Stimulated activated CD4-positive, alpha-beta T cell treated with anti-CD3 and anti-CD28 coated beads, Interleukin-1b, Interleukin-23, amount 100 ng/mL, for 4 hours (primary cell): ENCODE data around the gene HOXB6.

Experiments
- DNase-seq, 2 donors: peaks; one replicate each; pipeline ENCODE4 v3.0.0-alpha.2; 2020; ENCODE audit warnings: low read depth in 2 of 2

The HOXB6 gene

DNA sequence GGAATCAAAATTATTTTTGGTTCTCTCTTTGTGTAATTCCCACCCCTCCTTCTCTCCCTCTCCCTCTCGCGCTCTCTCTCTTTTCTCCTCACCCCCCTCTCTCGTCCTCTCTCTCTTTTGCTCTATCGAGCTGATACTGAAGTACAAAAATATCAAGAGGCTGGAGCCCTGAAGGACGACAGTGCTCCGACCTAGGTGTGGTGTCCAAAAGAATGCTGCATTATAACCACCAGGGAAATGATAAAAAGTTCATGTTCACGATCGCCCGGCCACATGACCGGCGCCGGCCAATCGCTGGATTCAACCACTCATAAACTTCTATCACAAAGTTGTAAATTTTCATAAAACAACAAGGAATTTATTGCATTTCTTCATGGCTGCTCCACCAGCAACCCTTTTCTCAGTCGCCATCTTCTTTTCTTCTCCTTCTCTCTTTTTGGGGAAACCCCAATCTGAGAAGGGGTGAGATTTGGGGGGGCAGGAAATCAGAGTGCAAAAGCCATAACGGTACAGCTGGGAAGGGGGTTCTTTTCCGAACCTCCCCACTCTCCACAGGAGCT lies at the start of gene HOXB6:
Gene HOXB6 (minus strand): TSS at position 217 of the 560 bp plus-strand sequence. CDS start 6,836 bp downstream, outside the sequence.
- no peak for DNase-seq

DNA sequence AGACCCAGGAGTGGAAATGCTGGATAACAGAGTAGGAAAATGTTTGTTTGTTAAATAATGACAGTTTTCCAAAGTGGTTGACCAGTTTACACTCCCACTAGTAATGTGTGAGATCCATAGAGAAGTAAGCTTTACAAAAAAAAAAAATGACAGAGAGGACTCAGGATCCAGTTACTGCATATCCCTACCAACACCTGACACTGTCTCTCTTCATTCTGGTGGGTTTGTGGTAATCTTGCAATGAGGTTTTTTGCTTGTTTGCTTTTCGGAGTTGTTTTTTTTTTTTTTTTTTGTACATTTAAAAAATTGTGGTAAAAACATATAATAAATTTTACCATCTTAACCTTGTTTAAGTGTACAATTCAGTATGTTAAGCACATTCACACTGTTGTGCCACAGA lies 45.0 kb upstream of the HOXB6 start:
- no peak for DNase-seq

DNA sequence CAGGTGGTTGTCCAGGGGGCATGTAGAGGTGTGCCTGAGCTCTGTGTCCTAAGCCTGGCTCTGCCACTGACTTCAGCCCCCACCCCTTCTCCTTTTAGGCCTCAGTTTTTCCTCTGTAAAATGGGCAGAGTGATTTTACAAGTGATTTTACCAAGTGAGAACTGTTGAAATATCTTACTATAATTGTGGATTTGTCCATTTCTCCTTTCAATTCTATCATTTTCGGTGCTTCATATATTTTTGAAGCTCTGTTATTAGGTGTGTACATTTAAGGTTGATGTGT lies 43.1 kb upstream of the HOXB6 start:
- no peak for DNase-seq

DNA sequence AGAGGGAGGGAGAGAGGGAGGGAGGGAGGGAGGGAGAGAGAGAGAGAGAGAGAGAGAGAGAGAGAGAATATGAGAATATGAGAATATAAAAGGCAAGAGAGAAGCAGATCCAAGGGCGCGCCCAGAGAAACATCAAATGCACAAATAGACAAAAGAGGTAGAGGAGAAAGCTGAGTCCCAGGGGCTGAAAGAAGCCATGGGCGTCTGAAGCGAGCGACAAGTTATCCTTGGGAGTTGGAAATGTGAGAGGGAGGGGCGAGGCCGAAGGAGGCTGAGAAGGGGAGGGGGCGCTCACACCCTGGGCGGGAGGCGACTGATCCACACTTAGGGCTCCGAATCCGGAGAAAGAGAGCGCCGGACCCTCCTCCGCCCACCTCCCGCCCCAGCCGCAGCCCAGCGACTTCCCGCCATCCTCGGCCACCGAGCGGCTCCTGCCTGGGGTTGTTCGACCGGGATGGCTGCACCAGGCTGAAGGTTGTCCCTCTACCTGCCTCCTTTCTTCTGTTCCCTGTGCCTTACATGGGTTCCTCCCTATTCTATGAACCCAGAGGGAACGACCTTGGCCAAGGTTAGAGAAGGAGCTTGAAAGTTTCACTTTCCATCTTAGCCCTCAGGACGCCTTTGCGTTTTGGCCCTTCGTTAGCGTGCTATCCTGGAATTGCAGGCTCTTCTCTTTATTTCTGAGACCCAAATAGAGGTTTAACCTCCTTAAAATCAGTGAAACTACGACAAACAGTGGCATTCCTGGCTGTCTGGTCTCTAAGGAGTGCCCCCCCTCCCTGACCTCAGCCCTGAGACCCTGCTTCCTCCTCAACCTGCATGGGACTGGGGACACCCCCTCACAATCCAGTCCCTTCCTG lies 42.5 kb upstream of the HOXB6 start:
- DNase-seq = no peak

DNA sequence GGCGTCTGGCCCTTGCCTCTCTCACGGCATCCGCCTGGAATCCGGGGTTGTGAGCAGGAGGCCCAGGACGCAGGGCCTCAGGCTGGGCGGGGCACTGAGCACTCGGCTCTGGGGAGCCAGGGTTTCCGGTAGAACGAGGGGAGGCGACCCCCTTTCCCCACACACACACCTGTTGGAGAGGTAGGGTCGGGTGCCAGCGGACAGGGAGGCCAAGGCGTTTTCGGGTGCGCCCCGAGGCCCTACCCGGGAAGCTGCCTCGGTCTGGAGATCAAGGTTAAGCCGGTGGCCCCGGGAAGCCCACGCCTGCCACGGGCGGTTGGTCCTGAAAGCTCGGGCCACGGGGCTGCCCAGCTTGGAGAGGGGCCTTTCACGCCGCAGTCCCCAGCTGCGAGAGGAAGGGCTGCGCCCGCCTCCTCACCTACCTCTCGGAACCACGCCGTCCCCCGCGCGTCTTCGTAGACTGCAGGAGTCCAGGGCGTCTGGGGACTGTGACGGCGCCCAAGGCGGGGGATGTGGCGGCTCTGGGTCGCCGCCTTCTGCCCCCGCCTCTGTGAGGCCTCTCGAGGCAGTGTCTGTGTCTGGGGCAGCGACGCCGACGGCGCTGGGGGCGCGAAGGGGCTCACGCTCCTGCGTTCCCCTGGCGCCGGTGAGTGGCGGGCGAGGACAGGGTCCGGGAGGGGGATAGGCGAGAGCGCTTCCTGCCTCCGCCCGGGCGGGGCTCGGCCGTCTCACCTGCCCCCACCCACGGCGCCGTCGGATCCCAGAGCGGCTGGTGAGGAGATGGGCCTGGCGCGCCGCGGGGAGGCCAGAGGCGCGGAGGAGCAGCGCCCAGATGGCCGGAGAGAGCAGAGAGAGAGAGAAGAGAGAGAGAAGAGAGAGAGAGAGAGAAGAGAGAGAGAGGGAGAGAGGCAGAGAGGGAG lies 41.7 kb upstream of the HOXB6 start:
- DNase-seq = peak in 1 of 2 donors; percentile 12

DNA sequence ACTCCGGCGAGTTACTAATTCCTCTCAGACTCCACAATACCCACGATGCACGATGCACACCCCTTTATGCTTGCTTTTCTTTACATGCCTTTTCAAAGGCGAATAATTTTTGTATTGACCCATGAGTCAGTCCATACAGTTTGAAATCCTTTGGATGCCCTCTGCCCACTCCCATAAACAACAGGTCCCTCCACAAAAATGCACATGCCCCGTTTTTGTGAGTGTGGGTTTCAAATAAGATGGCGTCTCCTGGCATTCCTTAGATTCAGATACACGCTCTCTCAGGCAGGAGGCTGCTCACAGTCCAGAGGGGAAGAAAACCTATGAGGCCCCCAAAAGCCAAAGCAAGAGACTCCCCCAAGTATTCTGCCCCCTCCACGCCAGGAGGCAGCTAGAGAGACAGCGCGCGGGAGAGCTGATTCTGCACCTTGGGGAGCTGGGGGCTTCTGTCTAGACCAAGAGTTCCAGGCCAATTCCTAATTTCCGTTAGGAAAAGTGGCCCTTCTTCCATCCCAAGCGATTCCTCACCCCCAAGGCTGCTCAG lies 40.9 kb upstream of the HOXB6 start:
- DNase-seq = no peak

DNA sequence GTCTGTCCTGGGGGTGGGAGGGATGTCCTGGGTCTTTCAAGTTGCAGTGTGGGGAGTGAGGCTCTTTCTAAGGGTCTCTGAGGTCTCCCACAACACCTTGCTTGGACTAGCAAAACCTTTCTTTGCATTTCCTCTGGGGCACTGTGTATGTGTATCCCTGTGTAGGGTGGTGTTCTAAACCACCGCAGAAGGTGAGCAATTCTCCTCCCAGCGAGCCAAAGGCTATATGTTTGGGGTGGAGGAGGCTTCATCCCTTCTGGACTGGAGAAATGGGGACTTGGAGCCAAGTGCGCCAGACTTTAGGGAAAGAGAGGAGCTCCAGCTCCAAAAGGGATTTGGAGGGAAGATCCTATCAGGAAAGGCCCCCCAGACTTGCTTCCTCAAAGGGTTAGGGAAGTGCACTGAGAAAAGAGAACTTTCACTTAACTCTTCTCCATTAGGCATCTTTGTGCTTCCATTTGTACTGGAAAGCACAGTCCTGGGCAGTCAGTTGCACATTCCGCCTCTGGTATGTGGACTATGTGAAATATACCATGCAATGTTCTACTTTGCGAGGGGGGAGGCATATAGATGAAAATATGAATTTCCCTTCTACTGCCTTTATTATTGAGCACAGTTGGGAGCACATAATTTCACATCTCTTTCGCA lies 40.2 kb upstream of the HOXB6 start:
- no peak for DNase-seq

DNA sequence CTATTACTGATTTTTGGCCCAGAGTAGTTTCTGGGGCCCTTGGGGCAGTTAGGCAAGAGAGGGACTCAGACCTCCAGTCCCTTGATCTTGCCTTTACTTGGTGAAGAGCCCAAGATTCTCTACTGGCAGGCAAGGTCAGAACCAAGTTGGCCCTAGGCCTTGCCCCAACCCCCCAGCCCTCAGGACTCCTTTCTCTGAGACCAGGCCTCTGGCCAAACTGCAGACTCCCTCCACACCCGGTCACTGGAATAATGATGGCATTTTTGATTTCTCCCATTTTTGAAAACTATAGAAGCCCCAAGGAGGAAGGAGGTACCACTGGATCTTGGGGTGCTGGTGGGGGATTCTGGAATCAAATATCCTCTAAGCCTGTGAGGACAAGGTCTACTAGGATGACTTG lies 39.4 kb upstream of the HOXB6 start:
- no peak for DNase-seq

DNA sequence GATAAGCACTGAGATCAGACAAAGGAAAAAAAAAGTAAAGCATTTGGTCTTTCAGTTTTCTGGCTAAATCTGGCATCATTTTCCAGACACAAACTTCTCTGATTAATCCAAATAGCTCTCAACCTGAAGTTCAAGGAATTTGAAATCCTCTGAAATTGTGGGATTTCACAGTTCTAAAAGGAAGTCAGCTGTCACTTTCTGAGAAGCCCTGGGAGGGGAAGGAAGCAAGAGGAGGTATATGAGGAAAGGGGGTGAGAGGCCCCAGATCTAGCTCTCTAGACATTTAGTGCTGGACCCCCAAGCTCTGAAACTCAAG lies 38.9 kb upstream of the HOXB6 start:
- DNase-seq = no peak

DNA sequence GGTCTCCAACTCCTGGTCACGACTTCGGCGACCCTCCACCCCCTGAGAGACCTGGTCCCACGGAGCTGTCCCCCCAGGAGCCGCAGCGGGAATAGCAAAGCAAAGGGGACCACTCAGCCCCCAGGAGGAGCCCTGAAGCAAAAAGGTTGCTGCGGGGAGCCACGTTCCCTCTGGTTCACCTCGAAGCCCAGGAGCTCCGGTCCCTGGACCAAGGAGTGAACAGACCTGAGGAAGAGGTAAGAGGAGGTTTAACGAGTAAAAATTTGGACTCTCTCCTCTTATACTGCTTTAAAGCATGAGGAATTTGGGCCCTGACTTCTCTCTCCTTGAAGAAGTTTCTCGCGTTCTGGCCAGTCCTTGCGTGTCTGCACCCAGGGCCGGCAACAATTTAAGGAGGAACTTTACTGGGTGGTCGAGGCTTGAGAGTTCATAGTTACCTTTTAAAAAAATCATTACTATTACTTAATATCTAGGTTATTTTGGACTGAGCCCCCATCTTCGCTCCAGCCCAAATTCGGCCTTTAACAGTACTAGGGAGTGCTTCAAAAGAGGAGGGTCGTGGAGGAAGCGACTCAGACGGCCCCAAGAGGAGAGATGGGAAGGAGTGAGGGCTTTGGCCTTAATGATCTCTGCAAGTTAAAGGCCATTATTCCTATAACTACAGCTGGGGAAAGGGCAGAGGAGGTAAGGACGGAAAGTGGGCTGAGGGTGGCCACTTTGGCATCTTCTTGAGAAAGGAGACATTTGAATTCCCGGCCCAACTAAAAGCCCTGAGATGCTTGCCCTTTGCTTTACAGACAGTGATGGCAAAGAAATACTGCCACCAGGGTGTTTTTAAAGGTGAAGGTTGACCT lies 38.3 kb upstream of the HOXB6 start:
- no peak for DNase-seq

DNA sequence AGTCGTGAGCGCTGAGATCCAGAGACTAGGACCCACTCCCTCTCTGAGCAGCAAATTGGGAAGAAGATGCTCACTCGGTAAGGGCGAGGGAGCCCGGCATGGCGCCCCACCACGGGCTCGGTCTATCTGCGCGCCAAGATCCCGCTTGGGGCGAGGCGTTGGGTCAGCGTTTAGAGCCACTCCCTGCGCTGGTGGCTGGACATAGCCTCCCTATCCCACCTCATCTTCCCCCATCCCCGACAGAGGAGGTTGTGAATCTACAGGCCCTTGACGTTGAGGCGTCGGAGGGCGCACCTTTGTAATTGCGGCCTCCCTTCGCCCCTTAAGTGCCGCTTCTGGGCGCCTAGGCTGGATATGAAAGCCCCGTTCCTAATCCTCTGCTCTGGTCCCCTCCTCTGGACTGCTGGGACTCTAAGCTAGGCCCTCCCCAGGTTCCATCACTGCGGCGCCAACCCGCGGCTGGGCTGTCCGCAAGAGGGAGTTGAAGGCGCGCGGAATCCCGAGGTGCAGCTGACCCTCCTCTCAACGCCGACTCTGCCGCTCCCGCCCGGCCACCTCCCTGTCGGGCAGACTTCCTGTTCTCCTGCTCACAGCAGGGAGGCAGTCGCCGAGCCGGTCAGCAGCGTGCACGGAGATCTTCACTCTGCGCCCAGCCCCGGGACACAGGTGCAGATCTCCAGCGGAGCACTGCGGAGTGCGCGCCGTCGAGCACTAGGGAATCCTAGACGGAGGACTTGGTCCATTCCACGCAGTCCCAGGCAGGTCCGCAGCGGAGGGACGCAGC lies 37.5 kb upstream of the HOXB6 start:
- DNase-seq = no peak

DNA sequence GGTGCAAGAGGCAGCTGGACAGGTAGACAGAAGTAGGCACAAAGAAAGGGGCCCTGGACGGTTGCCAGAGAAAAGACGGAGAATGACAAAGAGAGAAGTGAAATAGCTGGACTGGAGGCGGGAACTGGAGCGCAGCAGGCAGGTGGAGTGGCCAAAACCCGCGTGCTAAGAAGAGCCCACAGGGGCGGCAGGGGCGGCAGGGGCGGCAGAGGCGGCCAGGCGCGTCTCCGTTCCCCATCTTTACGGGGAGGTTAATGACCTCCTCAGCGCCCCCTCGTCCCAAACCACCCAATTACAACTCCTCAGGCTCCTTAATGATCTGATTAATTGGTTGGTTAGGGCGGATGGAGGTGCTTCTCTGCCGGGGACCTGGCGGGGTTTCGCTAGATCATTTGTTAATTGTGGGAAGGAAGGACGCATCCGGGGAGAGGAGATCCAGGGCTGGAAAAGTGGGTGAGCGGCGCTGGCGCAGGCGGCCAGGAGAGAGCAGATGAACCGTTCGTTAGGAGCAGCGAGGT lies 36.8 kb upstream of the HOXB6 start:
- DNase-seq = no peak

DNA sequence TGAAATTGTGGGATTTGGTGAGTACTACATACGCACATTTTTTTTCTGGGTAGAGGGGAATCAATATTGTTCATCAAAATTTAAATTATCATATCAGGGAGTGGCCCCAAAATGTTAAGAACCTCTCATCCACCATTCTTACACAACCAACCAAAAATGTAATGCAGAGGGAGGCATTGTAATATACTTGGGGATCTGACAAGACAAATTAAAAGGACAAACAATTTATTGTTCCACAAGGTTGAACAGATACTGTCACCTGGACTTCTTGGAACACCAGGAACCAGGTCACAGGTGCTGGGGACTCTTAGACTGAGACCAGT lies 36.0 kb upstream of the HOXB6 start:
- no peak for DNase-seq

DNA sequence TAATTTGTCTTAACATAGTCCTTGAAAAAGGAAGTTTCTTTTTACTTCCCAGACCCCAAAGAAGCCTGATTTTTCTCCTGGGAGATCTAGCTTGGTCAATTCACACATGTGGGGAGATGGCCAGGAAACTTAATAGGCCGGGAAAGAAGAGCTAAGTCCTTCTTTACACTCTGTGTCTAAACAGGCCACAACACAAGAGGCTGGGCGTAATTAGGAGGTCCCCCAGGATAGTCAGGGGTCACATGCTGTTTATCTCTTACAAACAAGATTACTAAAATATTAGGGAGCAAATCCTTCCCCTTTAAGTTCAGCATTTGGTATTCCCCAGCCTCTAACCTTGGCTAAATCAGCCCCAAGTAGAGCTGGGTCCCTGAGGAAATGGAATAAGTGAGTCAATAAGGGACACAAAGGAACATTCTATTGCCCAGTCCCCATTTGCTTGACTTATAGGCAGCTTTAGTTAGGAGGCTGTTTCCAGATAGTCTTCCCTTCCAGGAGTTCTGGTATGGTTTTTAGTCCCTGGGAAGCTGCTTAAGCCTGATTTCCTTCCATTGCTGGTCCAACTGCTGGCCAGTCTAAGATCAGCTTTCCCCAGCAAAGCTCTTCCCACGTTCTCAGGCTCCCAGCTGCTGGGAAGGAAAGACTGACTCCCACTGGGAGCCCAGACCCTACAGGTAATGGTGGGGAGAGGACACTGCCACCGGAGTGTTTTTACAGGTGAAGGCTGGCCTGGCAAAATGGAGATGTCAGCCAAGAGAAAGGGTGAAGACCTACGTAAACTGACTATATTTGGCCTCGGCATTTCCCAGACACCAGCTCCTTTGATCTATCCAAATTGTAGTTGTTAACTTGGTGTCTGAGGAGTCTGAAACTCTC lies 35.4 kb upstream of the HOXB6 start:
- no peak for DNase-seq

DNA sequence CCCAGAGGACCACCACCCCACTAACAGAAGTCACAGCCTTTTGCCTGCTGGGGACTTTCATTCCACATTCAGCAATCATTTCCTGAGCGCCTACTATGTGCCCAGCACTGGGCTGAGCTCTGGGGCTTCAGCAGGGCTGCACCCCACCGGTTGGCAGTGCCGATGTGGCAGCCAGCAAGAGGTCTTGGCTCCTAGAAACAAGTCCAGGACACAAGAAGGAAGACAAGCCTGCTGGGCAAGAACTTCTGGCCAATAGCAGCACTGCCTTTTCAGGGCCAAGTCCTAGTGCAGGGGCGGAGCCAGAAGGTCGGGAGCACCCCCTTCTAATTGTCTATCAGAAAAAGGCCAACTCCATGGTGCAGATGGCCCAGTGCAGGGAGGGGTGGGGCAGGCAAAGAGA lies 34.4 kb upstream of the HOXB6 start:
- no peak for DNase-seq

DNA sequence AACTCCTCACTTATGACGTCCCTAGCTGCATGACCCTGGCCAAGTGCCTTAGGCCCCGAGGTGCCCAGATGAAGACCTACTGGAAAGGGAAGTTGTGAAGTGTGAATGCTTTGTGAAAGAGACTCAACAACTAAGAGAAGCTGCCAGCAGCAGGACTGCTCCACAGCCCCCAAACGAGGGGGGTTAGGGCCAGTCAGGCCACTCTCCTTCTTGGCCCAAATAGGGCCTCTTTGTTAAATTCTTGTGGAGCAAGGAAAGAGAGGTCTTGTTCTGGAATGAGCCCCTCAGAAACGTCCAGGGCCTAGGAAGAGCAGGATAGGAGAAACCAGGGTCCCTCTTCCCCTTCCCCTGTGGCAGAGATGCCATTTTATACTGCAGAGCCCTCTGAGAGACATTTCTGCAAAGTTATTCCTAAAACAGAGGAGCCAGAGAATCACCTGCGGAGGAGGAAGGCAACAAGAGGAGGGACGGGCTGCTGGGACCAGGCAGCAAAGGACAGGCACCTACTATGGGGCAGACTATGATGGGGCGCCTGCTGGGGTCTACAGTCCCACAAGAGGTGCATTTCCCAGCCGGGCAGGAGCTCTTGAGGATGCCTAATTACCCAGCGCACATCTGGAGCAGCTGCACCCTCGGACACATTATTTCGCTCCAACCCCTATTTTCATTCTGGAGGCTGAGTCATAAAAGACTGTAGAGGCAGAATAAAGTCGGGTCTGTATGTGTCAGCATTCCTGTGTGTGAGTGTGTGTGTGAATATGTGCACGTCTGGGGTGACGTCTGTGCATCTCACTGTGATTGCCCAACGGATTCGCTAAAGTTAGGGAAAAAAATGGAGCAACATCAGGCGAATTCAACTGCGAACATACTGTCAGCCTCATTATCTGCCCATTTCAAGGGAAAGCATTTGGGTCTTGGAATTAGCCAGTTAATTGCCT lies 32.8 kb upstream of the HOXB6 start:
- no peak for DNase-seq

DNA sequence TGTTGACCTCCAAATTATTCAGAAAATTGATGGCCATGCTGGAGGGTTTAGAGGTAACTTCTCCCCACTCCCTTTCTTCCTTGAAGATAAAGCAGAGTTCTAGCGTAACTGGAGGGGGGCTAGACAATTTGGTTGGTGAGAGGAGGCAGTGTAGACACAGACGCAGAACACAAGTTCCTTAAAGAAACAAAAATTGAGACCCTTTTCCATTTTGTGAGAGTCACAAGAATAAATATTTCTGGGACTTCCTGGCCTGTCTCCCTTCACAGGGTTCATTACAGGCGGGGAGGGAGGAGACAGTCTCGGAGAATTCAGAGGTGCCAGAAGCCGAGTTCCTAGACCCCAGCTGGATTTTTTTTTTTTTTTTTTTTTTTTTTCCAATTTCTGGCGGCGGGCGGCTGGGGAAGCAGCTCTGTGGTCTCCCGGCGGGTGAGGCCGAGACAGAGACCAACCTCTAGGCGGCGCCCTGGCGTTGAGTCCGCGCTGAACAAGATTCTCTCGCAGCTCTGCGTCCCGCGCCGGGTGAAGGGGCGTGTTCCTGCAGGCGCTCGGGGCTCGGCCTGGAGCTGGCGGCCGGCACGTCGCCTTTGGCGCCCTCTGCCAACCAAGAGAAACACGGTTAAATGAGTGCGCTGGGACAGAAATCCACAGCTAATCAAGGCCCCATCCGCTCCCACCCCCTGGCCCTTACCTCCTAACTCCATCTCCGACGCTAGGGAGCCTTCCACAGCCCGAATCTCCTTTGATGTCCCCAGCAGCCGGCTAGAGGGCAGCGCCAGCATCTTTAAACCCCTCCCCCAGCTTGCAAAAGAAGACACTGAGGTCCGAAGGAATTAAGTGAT lies 31.6 kb upstream of the HOXB6 start:
- DNase-seq = peak; percentile 54 to 63
